HG03558 (cell line): ENCODE measurements around the gene PON3.
"Not testable (repeated sequence)": the region's sequence is repeated elsewhere in the genome, so short reads cannot be mapped to it uniquely, and the experiment has no call there.

ENCODE experiments used
- ATAC-seq: cut with Tn5 transposase; IDR thresholded peaks from one replicate; pipeline ENCODE4 v1.9.1; 2021; ENCODE audit warnings: moderate number of reproducible peaks; ENCODE audit not compliant: unreplicated experiment; ENCODE audit errors: extremely low read depth

PON3 gene

DNA sequence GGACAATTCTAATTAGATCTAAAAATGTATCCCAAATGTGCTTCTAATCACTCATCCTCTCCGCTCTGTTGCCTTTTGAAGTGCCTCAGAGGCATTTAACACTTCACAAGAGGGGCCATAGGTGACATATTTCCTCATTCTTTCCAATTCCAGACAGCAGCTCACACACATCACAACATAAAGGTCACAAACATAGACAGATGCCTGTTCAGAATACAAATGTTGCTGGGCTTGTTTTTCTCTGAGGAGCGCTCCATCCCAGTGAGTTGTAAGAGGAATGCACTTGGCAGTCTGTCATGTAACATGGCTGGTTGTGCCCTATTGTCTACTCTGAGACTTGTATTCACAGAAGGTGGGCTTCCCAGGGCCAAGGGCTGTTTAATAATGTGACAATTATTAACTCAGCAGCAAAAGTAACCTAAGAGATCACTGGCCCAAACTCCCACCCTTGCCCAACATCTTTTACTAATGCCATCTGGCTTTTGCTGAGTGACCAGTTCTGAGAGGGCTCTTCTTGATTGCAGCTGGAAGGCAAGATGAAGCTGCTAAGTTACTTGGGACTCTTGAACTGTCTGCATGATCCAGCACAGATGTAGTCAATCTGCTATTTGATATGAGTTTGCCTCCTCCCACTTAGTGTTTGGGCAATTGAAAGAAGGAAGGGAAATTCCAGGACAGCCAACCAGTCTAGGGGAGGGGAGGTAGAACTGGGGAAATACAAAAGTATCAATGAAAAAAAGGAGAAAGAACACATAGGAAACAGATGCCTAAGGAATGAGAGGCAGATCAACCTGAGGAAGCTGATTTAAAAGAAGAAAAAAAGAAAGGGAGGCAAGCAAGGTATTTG, 25.0 kb upstream of the PON3 start:
- ATAC-seq = no peak

GRCh38 chr7:95412075-95412474, 15.9 kb upstream of the PON3 start:
- ATAC-seq = no peak

DNA sequence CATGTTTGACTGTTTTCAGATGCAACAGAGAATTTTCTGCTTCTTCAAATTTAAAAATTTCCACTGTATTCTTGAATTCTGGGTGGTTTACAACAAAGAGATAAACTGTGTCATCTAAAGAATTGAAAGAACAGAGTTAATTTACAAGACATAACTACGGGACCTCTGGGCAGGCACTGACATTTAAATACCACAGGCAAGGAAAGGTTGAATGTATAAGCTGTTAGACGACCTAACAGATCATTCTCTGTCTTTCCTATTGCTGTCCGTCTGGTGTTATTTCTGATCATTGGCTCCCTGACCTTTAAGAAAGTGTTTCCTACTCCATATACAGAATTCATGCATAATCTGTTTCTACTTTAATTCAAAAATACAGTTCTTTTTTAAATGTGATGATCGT, 15.5 kb upstream of the PON3 start:
- no peak for ATAC-seq

DNA sequence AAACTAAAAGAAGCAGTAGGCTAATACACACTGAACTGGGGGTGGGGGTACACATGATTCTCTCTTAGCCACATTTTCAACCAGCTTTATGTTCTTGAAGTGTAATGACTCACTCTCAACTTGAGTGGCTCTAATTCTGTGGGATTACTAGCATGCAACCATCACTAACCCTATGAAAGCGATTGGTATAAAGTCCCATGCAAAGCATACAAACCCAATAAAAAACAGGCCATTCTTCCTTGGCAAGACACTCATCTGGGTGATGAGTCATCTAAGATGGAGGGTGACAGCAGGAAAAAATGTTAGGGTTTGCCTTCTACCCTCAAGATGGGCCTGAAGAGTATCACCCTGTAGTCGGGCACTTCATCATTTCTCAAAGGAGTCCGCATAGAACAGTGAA, 14.9 kb upstream of the PON3 start:
- ATAC-seq = no peak

GRCh38 chr7:95407751-95408150, 11.6 kb upstream of the PON3 start:
- no peak for ATAC-seq

GRCh38 chr7:95405800-95406199, 9.6 kb upstream of the PON3 start:
- no peak for ATAC-seq

- no peak for ATAC-seq
These were observed 9.0 kb upstream of the PON3 start for GRCh38 chr7:95405208-95405607.

GRCh38 chr7:95404316-95404865, 8.2 kb upstream of the PON3 start:
- ATAC-seq = no peak

DNA sequence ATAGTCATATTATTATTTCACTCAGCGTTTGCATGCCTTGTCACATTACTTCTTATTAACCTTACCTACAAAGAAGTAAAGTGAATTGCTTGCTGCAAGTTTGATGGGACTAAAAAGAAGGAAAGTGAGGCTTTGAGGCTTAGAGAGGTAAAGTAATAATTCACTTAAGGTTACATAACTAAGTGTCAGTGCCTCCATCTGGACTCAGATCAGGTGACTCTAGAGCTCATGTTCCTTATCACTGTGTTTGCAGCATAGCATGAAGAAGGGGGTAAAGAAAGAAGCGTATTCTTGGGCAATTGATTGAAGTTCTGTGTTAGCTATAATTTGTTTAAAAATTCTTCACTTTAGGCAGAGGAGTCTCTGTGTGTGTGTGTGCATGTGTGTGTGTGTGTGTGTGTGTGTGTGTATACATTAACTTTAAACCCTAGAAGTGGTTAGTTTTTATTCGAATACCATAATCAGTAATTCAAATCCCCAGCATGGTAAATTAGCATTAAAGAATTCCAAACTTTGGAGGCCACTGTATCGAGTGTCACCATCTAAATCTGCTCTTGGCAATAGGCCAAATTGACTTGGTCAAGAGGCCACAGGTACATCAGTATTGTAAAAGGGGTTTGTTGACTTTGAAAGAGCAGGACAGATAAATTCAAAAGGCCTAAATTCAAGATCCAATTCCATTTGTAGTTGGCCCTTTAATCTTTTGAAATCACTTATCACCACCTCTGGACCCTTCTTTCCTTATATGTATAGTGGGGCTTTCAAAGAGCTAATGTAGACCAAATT, 2.2 kb upstream of the PON3 start:
- ATAC-seq = no peak

DNA sequence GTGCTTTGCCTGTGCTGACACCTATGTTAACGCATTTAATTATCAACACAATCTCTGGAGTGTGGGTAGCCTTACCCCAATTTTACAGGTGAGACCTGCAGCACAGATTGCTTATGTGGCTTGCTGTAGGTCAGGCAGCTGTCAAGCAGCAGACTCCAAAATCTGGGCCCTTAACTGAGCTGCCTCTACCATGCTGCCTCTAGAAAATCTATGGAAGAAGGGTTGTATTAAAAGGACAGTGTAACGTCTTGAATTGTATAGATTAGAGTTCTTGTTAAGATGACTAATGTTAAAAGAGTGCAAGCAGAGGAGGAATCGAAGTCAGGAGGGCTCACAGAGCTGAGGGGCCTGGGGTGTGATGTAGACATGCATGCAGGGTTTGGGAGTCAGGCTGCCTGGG, 1.2 kb upstream of the PON3 start:
- no peak for ATAC-seq

DNA sequence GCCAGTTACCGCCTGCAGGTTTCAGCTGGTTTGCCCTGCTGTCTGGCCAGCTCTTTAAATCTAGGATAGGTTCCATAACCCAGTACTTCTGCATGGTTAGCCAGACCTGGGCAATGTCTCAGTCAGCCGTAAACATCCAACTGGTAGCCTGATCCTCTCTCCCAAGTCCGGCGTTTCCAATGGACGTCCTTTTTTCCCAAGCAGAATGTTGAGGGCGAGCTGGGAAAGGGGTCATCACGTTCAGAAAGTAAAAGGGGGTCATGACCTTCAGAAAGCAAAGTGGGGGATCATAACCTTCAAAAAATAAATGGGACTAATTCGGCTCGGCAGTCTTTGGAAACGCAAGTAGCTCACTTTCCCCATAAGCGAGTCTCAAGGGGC, 430 bp downstream of the PON3 start:
- ATAC-seq = no peak

- ATAC-seq = no peak
These were observed 1.8 kb downstream of the PON3 start for GRCh38 chr7:95394370-95394769.

GRCh38 chr7:95391761-95392160, 4.4 kb downstream of the PON3 start:
- ATAC-seq = no peak

GRCh38 chr7:95389516-95389915, 6.7 kb downstream of the PON3 start:
- ATAC-seq = no peak

DNA sequence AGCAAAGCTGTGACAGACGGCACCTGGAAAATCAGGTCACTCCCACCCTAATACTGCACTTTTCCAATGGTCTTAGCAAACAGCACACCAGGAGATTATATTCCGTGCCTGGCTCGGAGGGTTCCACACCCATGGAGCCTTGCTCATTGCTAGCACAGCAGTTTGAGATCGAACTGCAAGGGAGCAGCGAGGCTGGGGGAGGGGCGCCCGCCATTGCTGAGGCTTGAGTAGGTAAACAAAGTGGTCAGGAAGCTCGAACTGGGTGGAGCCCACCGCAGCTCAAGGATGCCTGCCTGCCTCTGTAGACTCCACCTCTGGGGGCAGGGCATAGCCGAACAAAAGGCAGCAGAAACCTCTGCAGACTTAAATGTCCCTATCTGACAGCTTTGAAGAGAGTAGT, 16.7 kb downstream of the PON3 start:
- not testable (repeated sequence) for ATAC-seq

DNA sequence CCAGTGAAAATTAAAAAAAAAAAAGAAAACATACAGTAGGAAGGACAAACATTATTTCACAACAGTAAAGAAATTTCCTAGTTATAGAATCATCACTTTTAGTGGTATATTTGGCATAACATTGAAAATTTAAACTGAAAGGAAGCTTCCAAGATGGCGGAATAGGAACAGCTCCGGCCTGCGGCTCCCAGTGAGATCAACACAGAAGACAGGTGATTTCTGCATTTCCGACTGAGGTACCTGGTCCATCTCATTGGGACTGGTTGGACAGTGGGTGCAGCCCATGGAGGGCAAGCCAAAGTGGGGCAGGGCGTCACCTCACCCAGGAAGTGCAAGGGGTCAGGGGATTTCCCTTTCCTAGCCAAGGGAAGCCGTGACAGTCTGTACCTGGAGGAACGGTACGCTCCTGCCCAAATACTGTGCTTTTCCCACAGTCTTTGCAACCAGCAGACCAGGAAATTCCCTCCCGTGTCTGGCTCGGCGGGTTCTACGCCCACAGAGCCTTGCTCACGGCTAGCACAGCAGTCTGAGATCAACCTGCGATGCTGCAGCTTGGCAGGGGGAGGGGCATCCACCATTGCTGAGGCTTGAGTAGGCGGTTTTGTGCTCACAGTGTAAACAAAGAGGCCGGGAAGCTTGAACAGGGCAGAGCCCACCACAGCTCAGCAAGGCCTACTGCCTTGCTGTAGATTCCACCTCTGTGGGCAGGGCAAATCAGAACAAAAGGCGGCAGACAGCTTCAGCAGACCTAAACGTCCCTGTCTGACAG, 19.4 kb downstream of the PON3 start:
- ATAC-seq = no peak

GRCh38 chr7:95375591-95376257, 20.5 kb downstream of the PON3 start:
- no peak for ATAC-seq

DNA sequence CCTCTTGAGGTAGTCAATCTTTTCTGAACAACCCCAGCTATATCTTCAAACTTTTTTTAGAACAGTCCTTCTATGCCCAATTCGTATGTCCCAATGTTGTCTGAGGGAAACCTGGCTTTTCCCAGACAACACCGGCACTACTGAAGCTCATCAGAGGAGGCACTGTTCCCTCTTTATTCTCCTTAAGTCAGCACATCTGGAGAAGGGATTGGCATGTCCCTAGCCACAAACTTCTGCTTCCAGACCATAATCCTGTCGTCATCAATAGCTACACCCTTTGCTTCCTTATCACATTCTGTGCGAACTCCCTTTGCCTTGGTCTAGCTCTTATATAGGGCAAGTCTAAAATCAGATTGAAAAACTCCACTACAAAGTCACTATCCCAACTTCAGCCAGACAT, 22.9 kb downstream of the PON3 start:
- no peak for ATAC-seq

DNA sequence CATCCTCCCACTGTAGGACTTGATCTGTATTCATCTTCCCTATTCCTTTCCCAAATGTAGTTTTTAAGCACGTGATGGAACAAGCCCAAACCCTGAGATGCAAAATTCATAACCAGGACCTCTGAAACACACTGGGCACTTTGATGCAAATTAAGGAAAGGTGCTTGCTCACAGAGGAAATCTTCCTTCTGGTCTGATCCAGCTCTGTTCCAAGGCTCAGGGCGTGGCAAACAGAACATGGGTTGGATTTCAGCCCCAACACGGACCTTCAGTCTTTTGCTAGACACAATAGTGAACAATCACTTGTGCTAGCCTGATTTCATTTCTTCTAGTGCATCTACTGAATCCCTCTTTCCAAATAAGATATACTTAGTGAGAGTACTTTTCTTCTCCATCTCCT, 27.9 kb downstream of the PON3 start:
- no peak for ATAC-seq

- no peak for ATAC-seq
These were observed 28.6 kb downstream of the PON3 start for GRCh38 chr7:95367606-95368005.
